HG03558 (cell line): ENCODE measurements around the gene ADAT1.
"Not testable (repeated sequence)": the region's sequence is repeated elsewhere in the genome, so short reads cannot be mapped to it uniquely, and the experiment has no call there.

Experiments
- ATAC-seq: cut with Tn5 transposase; IDR thresholded peaks from one replicate; pipeline ENCODE4 v1.9.1; 2021; ENCODE audit warnings: moderate number of reproducible peaks; ENCODE audit not compliant: unreplicated experiment; ENCODE audit errors: extremely low read depth

Gene ADAT1

DNA sequence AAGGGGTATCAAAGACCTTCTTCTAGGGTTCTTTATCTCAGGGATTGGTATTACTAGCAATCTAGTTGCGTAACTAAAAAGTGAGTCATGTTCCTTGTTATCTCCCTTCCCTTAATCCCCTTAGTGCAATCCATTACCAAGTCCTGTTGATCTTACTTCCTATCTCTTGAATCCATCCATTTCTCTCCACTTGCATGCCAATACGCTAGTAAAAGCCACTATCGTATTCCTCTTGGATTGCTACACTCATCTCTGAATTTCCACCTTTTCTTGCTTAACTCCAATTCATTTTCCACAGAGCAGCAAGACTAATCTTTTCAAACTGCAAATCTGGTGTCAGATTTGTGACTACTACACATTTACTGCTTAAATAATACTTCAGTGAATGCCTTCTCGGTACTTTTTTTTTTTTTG lies 1.8 kb upstream of the ADAT1 start:
- no peak for ATAC-seq

DNA sequence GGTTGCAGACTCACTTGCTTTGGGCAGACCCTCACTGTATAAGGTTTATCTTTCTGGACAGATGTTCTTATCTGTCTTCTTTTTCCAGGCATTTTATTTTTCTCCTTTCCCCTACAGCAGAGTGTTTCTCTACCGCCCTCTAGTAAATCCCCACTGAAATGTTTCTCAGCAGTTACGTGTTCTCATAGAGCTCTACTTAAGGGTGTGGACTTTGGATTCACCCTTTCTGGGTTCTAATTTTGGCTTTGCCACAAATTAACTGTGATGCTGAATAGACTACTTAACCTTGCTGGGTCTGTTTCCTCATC lies 2.0 kb downstream of the ADAT1 start:
- no peak for ATAC-seq

DNA sequence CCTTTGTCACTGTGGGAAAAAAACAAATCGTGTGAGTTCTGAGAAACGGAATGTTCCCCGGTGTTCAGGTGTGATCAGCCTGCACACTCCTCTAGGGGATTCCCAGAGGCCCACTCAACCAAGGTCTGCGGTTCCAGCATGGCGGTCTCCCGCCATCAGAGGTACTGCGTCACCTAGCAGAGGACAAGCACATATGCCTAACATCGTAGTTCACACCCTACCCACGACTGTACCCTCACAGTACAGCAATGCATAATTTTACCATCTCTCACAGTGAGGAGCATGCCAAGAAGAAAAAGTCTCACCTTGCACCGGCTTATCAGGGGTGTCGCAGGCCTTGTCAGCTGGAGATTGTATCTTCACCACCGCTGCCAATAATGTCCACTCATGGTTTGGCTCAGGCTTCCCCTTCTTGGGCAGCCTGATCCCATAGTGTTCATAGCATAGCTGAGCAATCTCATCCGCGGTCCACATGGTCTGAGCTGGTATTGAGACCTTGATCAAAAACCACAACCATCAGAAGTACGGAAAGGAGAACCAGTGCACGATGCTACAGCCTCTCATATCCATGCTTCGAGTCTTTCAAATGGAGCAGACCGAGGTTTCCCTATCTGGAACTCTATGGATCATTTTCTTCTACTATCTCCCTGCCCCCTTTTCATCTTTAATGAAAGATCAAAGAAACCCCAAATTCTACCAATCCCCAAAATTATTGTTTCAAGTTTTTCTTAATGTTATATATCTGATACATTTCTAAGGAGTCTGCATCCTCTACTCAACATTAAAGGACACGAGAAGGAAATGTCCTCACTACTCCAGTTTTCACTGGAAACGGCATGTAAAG lies 2.5 kb downstream of the ADAT1 start:
- ATAC-seq = no peak

DNA sequence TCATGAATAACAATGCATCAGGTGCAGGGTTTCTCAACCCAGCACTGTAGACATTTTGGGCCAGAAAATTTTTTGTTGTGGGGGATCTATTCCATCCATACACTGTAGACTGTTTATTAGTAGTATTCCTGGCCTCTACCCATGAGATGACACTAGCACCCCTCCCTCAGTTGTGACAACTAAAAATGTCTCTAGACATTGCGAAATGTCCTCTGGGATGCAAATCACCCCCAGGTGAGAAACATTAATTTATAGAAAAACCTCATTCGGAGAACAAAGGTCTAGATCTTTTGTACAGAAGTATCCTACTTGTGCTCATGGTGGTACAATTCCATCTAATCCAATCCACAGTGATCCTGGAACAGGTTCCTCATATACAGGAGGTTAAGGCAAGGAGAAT lies 4.3 kb downstream of the ADAT1 start:
- no peak for ATAC-seq

DNA sequence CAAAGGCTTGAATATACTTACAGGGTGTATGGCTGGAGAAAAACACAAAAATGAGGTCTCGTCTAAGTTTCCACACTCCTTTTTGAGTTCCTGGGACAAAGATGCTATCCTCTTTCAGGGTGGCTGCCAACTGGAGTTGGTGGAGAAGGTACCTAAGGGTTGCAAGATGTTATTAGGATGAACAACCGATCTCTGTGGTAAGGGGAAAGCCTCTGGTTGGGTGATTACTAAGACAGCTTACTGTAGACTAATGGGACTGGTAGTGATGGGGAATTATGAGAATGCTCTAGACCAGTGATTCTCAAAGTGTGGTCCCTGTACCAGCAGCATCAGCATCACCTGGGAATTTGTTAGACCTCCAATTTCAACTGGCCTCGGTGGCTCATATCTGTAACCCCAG lies 6.0 kb downstream of the ADAT1 start:
- no peak for ATAC-seq

DNA sequence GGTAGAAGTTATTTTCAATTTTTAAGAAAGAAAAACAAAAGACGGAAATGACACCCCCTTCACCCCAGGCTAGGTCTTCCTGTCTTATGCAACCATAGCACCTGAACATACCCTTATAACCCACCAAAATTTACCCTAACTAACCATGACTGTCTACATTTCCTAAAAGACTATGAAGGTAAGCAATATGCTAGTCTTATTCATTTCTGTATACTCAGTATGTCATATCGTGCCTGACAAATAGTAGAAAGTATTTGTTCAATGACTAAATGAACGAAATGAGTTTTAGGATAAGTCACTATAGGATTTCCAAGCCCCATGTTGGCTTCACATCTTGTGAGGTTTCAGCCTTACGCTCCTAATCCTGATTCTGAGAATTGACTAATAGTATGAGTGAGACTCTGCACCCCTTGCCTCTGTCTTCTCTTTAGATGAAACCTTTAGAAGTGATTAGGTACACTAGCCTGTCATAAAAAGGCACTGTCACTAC lies 6.5 kb downstream of the ADAT1 start:
- ATAC-seq = no peak

DNA sequence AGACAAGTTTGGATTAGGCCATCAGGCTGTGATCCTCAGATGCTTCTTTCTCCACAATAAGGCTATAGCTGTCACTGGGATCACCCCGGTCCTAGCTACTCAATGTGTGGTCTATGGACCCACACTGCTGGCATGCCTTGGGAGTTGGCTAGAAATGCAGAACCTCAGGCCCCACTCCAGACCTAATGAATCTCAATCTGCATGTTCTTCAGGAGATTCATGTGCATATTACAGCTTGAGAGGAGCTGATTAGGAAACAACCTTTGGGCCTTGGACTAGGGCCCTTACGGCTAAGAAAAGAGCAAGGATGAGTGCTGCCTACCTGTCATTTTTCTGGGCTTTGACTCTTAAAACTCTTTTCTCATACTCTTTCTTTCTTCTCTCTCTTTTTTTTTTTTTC lies 7.5 kb downstream of the ADAT1 start:
- no peak for ATAC-seq

DNA sequence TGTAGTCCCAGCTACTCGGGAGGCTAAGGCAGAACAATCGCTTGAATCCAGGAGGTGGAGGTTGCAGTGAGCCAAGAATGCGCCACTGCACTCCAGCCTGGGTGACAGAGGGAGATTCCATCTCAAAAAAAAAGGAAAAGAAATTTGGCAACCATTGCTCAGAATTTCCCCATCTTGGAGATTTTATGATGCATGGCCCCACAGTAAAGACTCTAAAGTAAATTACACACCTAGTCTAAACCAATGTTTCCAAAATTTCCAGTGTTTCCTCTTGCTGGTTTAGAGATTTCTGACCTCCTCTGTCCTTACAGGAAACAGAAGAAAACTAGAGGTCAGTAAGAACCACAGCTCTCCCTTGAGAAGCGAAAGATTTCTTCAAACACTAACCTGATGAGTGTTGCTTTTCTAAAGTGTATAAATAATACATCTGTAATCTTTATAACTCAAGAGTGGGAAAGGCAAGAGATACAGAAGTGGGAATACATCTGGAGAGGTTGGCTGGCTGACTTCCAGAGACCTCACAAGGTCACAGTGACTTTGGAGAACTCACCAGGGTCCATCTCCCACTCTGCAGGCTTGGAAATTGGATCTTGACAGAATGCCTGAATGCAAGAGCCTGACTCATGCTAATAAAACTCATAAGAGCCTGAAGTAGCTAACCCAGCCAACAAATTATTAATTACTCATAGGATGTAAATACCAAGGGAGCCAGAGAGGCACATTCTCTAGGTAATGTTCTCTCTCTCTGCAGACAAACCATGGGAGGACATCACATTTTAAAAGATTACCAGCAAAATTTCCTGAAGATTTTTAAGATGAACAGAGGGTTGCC lies 8.8 kb downstream of the ADAT1 start:
- no peak for ATAC-seq

DNA sequence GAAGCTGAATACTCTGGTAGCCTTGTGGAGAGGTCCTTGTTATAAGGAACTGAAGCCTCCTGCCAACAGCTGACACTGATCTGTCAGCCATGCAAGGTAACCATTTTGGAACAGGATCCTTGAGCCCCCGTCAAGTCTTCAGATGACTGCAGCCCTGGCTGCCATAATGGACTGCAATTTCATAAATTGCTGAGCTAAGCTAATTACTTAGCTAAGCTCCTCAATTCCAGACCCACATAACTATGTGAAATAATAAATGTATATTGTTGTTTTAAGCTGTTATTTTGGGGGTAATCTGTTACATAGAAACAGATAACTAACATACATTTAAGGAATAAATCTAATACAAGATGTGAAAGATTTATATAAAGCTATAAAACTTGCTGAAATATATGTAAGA lies 16.6 kb downstream of the ADAT1 start:
- no peak for ATAC-seq

DNA sequence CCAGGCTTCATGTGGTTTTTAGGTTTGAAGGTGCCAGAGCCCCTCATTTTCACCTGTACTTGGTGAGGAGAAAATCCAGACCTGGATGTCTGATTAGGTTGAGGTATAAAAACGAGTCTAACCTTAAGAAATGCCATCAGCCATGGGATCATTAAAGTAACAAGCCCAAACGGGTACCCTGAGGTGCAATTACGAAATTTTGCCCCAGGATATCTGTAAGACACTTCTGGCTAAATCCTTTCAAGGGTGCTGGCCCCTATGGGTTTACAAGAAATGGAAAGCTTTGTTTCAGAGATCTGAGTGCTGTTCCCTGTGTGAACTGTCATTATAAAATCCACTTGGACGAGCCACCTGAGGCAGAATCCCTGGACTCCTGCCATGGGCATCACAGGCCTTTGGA lies 19.8 kb downstream of the ADAT1 start:
- ATAC-seq = no peak

DNA sequence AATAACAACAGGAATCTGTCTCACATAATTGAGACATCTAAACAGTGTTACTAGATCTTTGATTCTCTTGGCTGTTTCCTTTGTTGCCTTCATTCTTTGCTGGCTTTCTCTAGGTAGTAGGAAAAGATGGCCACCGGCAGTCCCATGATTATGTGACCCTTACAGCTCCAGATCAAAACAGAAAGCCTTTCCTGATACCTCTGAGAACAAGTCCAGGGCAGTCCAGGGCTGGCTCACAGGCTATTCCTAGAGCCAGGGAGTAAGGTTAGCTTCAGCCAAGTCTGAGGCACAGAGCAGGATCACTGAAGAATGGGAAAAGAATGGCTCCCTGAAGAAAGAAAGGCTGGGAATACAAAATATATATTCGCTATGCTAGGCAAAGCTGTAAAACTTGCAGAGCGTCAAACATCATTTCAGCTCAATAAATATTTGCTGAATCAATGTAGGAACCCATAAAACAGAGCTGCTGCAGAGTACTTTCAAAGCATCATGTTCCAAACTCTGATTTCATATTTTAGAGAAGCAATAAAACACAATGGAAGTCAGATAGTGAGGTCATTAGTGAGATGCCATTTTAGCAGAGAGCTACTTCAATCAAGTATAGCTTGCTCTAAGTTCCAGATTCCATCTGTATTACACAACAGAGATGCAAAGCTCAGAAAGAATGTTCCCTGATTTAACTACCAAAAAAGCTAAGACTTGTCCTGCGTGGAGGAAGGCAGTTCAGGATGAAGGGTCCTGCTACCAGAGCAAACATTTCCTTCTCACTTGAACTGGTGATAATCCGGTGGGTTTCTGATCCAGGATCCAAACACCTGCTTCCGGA lies 23.4 kb downstream of the ADAT1 start:
- ATAC-seq = no peak

DNA sequence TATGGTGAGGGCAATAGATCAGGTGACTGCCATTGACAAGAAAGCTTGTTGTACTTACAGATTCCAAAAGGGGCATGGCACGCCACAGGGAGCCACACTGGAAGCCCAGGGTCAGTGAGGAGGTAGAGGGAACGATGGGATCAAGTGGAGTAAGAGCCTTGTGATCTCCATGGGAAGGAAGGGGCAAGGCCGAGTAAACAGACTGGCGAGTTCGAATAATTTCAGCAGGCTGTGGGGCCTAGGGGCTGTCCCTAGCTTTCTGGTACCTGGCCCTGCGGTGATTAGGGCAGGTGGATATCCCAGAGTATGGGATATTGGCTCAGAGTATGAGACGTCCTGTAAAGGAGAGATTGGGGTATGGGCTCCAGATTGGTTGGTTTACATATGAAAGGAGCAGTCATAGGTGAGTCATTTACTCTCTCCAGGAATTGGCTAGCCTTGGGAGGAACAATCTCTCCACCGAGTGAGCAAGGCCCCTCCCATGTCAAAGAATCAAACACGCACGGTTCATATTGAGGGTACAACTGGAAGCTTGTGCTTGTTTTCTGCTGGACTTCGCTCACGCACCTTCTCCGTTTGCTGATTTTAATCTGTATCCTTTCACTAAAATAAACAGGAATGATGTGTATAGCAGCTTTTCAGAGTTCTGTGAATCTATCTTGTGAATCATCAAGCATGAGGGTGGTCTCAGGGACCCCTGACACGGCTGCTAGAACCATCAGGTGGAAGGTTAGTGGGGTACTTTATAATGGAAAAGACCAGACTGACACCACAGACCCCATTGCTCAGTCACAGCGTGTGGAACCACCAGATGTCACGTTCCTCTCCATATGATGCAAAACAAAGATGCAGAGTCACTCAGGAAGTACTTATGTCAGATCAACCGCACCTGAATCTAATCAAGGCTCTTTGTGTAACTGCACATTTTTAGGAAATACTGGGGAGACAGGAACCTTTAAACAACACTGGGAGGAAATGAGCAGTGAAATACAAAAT lies 29.0 kb downstream of the ADAT1 start:
- no peak for ATAC-seq

DNA sequence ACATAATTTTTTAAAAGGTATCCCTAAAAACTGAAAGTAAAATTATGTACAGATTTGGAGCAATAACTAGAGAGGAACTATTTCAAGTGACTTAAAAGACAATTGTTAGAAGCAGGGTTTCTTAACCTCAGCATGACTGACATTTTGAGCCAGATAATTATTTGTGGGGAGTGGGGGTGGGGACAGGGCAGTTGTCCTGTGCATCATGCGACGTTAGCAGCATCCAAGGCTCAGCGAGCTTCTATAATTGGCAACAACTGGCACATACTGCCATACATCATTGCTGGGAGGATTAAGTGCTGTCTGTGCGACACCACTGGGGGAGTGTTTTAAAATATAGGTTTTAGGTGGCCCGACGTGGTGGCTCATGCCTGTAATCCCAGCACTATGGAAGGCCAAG lies 29.8 kb downstream of the ADAT1 start:
- no peak for ATAC-seq

DNA sequence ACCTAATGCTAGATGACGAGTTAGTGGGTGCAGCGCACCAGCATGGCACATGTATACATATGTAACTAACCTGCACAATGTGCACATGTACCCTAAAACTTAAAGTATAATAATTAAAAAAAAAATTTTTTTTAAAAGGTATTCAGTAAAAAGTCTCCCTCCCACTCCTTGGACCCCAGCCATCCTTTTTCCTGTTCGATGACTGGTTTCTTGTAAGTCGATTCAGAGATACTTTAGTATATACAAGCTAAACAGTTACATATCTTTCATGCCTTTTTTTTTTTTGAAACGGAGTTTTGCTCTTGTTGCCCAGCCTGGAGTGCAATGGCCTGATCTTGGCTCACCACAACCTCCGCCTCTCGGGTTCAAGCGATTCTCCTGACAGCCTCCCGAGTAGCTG lies 31.2 kb downstream of the ADAT1 start:
- ATAC-seq = not testable (repeated sequence)

DNA sequence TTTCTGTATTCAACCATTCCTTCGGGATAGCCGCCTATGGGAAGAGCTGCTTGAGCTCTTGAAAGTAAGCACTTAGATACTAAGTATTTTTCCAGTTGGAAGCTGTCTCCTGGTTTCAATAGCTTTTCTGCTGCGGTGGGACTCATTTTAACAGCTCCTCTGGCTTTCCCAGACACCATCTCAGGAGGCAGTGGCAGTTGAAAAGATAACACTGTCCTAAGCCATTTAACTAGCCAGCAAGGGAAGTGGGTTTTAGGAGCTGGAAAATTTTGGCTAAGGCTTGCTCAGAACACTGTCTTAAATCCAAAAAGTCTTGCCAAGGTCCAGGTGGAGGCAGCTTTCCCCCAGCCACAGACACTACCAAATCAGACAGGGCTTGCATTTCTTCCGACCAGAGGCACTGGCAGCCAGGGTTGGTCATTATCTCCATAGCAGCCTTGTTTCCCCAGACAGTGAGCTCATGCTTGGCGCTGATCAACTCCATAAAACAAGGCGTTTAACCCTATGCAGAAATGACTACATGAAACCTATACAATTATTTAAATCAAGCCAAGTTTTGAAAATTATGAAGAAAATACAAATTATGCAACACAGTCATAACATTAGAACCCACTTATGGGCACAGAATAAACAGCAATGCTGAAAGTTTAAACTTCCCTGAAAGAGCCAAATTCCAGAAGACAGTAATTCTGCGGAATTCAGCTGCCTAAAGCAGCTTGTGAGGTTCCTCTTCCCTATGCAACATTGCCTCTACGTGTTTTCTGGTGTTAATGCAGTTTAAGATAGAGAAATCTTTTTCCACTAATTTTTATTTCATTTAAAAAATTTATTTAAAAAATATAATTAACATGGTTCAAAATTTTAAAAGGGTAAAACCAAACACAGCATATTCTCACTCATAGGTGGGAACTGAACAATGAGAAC lies 31.9 kb downstream of the ADAT1 start:
- no peak for ATAC-seq

DNA sequence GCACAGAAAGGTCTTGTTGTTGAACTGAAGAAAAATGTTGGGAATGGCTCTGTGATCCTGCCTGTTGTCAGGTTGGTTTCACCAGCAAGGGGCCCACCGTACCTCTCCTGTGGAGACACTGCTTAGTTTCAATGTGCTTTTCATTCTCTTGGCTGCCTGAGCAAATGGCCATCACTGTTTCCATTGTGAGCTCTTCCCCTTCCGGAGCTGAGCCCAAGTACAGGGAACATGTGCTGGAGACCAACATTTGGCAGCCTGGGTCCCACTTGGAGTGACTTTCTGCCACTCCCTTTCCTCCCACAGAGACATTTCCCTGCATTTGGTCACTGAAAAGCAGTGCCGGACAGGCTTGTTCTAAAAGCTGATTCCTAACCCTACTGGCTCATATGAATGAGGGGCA lies 33.8 kb downstream of the ADAT1 start:
- ATAC-seq = no peak

DNA sequence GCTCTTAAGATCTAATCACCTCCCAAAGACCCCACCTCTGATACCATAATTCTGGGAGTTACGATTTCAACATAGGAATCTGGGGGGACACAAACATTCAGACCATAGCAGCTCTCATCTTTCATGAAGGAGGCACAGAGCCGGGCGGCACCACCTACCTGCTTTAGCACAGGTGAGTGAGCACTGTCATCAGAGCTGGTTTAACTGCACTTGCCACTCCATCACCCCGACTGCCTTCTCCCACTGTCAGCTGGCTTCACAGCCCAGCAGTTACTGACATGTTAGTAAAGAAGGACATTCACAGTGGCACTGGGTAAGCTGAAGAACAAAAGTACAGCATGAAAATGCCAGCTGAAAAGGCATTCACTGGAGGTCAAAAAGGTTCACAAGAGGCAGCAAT lies 34.4 kb downstream of the ADAT1 start:
- ATAC-seq = no peak

DNA sequence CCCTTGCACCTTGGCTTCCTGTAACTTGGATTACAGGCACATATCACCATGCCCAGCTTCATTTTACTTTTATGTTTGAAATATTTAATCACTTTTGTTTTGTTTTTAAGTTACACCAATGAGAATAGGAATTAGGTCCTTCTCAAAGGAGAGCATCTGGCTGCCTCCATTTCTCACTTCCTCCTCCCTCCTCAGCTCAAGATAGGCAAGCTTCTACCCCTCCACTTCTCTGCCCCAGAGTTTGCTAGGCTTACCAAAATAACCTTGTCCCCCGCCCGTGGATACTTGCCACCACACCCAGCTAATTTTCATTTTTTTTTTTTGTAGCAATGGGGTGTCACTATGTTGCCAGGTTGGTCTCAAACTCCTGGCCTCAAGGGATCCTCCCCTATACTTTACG lies 39.0 kb downstream of the ADAT1 start:
- no peak for ATAC-seq
